HG03432 (cell line): ENCODE results near the gene RCAN1.

Source experiments
- ATAC-seq: cut with Tn5 transposase; IDR thresholded peaks from one replicate; pipeline ENCODE4 v1.9.1; 2021; ENCODE audit warnings: mild to moderate bottlenecking, moderate library complexity; ENCODE audit not compliant: unreplicated experiment

Gene RCAN1

DNA sequence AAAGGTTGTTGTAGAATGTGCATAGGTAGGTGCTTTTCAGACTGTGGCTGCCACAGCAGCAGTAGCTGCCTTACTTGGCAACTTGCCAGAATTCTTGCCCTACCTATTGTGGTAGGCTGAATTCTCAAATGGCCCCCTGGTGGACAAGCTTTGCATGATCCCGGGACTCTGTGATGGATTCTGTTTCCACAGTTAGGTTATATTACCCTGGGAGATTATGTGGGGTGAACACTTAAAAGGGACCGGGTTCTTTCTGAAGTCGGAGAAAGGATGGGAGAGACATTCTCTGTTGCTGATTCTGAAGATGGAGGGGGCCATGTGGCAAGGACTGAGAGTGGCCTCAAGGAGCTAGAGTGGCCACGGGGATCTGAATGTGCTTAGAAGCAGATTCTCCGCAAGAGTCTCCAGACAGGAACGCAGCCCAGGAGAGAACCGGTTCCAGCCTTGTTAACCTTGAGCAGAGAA lies 70.8 kb downstream of the RCAN1 start:
- no peak for ATAC-seq

GRCh38 chr21:34543017-34543416 lies 71.9 kb downstream of the RCAN1 start:
- ATAC-seq = no peak

DNA sequence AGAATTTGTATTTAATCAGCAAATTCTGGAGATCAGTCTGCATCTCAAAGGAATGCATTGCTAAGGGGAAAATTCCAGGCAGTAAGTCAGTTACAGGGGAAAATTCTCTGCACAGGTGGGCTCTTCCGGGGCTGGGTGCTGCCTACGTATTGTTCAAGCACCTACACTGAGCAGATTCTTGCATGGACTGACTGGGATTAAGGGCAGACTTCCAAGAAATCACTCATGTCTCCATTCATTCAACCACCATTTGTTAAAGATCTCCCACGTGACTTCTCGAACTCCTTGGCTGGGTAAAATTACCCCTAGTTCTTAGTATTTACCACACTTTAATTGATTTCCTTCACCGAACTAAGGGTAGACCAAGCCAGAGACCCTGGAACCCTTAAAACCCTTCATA lies 74.7 kb downstream of the RCAN1 start:
- ATAC-seq = no peak

DNA sequence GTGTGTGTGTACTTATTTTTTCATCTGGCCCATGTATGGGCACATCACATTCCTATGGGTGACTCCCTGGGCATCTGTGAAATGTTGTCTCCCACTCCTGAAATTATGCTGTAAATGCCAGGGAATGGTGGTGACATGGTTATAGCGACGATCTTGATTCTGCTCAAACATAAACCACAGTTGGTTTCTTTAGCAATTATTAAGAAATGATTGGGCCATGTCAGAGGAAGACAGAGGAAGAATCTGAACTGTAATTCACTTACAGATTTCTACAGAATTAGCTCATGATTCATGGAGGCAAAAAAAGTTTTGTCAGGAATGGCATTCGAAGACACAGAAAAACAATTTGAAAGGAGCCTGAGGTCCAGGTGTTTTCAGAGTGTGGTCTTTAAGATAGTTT lies 77.1 kb downstream of the RCAN1 start:
- no peak for ATAC-seq

GRCh38 chr21:34536820-34537219 lies 78.1 kb downstream of the RCAN1 start:
- no peak for ATAC-seq

GRCh38 chr21:34536311-34536710 lies 78.6 kb downstream of the RCAN1 start:
- ATAC-seq = no peak

GRCh38 chr21:34535886-34536285 lies 79.0 kb downstream of the RCAN1 start:
- no peak for ATAC-seq

DNA sequence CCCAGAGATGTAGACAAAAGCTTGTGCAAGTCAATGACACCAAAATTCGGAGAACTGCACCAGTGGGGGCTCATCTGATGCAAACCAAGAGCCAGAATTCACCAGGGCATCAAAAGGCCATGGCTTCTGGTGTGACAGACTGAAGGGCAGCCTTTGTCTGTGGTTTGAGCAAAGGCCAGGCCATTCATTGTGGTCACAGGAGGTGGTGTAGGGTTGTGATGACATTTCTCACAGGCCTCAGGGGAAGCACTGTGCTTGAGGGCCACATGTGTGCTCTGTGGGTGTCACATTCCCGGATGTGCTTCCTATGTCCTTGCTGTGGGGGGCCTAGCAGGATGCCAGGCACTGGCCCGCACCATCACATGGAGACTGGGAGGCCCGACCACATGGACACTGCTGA lies 80.4 kb downstream of the RCAN1 start:
- ATAC-seq = no peak

DNA sequence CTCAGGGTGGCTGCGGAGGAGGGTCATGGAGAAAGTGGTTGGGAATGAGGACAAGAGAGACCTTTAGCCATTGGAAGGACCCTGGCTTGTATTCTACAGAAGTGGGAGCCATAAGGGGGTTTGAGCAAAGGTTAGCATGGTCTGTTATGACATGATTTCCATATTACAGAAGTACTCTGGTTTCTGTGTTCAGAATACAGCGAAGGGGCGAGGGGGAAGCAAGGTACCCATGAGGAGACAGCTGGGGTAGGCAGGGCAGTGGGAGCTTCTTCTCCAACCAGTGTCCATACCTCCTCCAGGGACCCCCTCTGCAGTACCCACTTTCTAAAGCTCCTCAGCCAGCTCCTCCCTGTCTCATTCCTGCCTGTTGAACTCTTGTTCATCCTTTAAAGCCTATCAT lies 81.0 kb downstream of the RCAN1 start:
- ATAC-seq = no peak

- no peak for ATAC-seq
Measured at GRCh38 chr21:34531399-34531798, 83.5 kb downstream of the RCAN1 start.

- ATAC-seq = no peak
Measured at GRCh38 chr21:34530261-34530660, 84.7 kb downstream of the RCAN1 start.

DNA sequence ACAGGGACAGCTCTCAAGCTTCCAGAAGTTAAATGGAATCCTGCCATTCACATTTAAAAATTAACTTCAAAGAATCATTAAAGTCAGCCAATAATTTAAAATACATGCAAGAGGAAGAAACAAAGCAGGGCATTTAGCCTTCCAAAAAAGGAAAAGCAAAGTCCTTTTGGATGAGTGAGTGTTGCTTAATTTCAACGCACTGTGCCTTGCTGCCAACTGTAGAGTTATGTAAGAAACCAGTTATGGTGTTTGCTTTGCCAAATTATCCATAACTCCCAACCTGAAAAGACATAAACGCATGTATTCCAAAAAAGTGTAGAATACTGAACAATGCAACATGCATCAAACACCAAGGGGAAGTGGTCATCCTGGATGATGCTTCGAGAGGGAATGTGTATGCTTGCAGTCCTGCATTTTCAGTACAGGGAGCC lies 86.8 kb downstream of the RCAN1 start:
- ATAC-seq = no peak

GRCh38 chr21:34526618-34527290 lies 88.2 kb downstream of the RCAN1 start:
- peak; percentile 59 for ATAC-seq

GRCh38 chr21:34526241-34526617 lies 88.7 kb downstream of the RCAN1 start:
- ATAC-seq = no peak

DNA sequence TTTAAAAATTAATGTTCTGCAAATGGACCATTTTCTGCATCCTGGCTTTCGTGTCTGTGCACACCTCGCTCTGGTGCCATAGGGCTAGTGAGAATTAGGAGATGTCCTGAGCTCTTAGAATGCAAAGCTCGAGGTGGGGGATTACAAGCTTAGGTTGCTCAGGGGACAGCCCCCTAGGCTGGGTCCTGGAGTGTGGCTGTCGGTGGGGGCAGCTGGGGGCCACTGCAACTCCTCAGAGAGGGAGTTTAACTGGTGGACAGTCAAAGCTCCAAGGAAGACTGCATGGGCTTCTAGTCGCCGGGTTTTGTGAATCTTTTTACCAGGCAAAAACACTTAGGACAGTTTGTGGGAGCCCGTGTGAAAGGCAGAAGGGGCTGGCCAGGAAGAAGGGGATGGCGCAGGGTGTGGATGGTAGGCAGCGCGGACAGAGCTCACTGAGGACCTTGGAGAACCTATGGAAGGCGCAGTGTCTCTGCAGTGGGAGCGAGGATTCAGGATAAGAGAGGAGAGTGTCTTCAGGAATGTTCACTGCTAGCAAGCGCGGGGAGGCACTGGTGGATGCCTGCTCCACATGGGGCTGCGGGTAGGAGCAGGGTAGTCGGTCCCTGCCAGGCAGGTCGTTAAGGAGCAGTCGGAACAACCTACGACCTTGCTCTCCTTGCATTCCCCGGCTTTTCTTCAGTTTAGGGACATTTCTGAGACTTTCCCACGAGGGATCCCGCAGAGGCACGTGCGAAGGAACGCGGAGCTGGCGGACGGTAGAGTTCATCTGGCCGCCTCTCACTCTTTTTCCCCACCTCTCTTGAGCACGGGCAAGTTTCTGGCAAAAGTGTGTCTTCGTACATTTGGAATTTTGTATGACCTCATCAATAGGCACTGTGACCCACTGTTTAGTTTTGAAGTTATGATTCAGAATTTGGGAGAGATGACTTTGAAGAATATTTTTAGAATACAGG lies 90.0 kb downstream of the RCAN1 start:
- no peak for ATAC-seq

- no peak for ATAC-seq
Measured at GRCh38 chr21:34523019-34523555, 91.8 kb downstream of the RCAN1 start.

DNA sequence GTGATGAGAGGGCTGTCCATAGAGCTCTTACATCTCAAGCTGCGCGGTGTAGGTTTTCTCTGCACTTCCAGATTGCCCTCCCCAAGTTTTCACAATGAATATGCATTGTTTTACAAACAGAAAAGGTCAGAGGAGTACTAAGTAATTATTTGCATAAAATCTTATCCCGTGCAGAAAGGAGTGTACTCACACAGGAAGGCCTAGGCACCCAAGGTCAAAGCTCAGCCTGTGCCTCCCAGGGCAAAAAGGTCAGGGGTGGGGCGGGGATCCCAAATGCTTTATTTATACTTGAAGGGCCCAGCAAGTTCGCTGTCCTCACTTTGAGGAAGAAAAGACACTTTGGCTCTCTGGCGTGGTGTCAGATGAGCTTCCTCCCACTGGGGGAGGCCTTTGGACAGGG lies 92.6 kb downstream of the RCAN1 start:
- ATAC-seq = no peak

- ATAC-seq = no peak
Measured at GRCh38 chr21:34521561-34521960, 93.4 kb downstream of the RCAN1 start.

- ATAC-seq = no peak
Measured at GRCh38 chr21:34520764-34521508, 94.0 kb downstream of the RCAN1 start.

DNA sequence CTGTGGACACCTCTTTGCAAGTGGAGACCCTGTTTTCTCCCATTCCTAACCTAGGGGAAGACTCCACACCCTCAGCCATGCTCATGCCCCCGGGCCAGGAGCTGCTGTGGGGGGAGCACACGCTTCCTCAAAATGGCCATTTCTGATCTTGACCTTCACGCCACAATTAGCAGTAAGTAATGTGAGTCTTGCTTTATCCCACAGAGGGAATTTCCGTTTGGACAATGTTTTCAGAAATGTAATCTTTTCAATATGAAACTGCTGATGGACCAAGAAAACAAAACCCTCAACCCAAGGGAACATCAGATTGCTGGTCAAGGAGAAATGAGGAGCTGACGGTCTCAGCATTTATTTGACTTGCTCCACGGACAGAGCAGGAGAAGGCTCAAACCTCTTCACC lies 94.6 kb downstream of the RCAN1 start:
- no peak for ATAC-seq

- no peak for ATAC-seq
Measured at GRCh38 chr21:34519694-34520093, 95.2 kb downstream of the RCAN1 start.
